GM12873 (cell line): ENCODE results near the gene RAB3C.

Source experiments
- CTCF ChIP-seq: IDR thresholded peaks from 2 replicates; pipeline ENCODE4 v1.5.1; 2012; ENCODE audit warnings: low read depth, mild to moderate bottlenecking, moderate library complexity, low read length, control low read depth; ENCODE audit not compliant: insufficient read depth; ENCODE audit errors: missing control alignments

Gene RAB3C

GRCh38 chr5:58551492-58551891 lies 31.4 kb upstream of the RAB3C start:
- no peak for TF ChIP-seq CTCF

GRCh38 chr5:58565033-58565432 lies 17.8 kb upstream of the RAB3C start:
- no peak for TF ChIP-seq CTCF

GRCh38 chr5:58571501-58571900 lies 11.4 kb upstream of the RAB3C start:
- TF ChIP-seq CTCF: no peak

GRCh38 chr5:58579781-58580180 lies 3.1 kb upstream of the RAB3C start:
- TF ChIP-seq CTCF: no peak

- no peak for TF ChIP-seq CTCF
Measured at GRCh38 chr5:58582019-58582802, 664 bp upstream of the RAB3C start.

- TF ChIP-seq CTCF: no peak
Measured at GRCh38 chr5:58595952-58596351, 13.1 kb downstream of the RAB3C start.

- no peak for TF ChIP-seq CTCF
Measured at GRCh38 chr5:58598440-58598839, 15.6 kb downstream of the RAB3C start.
